T-helper 1 cell treated with Interleukin-12 subunit alpha and Interleukin-12 subunit beta and Interleukin-4 antibody, amounts not matched to agents 30 ng/mL and 1 ng/mL, for 36 hours (primary cell): Measurements from ENCODE around the gene NUBP1. TPM values are rescaled to one million over a fixed set of nuclear protein-coding genes. Genes with fewer than 3 reads are reported as not detected.

Source experiments
- intact Hi-C: fragments of 100-400 bp; cut with micrococcal nuclease; formaldehyde crosslinking; loops from one replicate; pipeline ENCODE4 v1.15.1; 2024
- total RNA-seq: library from RNA; stranded (reverse); gene quantifications from 2 replicates; pipeline ENCODE4 v1.2.3, GENCODE V29; 2022

Gene NUBP1
- total RNA-seq, 1 donor from 2014 or later, result 39.4 TPM

DNA sequence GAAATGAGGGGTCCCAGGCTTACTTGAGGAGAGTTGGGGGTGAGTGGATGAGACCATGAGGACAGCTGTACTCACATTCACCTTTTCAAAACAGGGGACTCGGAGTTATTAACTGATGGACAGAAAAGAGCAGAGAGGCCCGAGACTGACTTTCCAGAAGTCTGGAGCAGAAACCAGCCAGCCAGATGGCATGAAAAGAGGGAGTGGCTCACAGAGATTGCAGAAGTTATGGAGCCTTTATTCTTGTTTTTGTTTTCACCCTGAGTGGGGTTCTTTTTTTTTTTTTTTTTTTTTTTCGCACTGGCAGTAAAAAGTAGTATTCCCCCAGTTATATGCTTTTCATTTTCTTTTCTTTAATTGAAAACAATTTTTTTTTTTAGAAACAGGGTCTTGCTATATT, 56.1 kb downstream of the NUBP1 start:
- intact Hi-C loops, result no loop called here

DNA sequence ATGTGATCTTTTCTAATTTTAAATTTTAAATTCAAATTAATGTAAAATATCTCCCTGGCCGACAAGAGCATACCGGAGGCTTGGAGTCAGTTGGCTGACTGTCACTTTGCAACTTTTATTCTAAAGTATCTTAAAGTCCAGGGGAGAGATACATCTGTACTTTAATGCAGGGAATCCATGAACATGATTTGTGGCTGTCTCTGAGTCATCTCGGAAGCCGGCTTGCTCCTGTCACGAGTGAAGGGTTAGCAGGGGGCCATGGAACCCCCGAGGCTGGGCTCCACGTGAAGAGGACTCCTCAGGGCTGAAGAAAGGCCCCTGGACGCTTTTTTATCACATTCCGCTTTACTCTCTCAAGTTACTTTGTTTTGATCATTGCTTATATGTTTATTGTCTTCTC, 61.7 kb downstream of the NUBP1 start:
- intact Hi-C loops, result no loop called here

- intact Hi-C loops, result no loop called here
Observed at GRCh38 chr16:10806698-10807097, 63.1 kb downstream of the NUBP1 start.

GRCh38 chr16:10808218-10808617, 64.6 kb downstream of the NUBP1 start:
- intact Hi-C loops, result no loop called here

DNA sequence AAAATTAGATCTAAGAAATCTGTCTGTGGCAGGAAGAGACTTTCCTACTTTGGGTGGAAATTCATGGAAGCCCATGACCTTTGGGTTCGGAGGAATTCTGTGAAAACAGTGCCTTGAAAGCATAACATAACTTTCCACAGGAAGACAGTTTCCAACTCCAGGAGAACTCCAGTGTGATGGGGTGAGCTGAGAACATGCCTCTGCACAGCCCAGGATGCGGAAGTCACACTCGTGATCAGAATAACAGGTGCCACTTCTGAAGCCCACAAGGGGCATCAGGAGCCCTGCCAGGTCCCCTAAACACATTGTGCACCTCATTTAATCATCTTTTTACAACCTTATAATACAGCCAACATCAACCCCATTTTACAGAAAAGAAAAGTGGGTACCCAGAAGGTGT, 65.2 kb downstream of the NUBP1 start:
- intact Hi-C loops, result no loop called here

DNA sequence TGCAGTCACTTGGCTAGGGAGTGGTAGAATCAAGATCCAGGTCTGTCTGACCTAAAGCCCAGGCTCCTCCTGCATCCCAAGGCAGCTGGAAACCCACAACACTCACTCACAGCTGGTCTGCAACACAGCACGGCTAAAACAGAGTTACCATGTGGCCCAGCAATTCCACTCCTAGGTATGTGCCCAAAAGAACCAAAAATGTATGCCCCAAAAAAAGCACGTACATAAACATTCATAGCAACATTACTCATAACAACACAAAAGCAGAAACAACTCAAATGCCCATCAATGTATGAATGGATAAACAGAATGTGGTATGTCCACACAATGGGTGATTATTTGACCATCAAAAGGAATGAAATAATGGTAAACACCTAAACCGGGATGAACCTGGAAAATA, 66.1 kb downstream of the NUBP1 start:
- intact Hi-C loops, result no loop called here

GRCh38 chr16:10812312-10813098, 68.9 kb downstream of the NUBP1 start:
- intact Hi-C loops, result loop anchor here (1.0 kb wide), 2 partner anchors 36 to 63 kb away; no protein-coding TSS in a partner anchor

GRCh38 chr16:10813099-10813455, 69.4 kb downstream of the NUBP1 start:
- intact Hi-C loops, result no loop called here

DNA sequence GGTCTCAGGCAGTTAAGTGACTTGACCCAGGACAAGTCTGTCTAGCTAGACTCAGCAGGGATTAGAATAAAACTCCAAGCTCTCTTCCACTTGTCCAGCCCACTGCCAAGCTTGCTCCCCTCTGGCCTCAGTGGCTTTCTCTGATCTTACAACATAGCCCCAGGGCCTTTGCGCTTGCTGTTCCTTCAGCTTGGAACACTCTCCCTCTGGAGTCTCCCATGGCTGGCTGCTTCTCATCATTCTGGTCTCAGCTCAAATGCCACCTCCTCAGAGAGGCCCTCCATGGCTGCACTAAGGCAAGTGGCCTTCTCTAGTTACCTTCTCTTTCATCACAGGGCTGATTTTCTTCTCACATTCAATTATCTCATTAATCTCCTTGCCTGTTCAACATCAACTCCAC, 73.9 kb downstream of the NUBP1 start:
- intact Hi-C loops, result no loop called here

GRCh38 chr16:10817963-10818941, 74.6 kb downstream of the NUBP1 start, which contains the start of gene TVP23A:
TVP23A (minus strand) TSS chr16:10818794; CDS start chr16:10818493, 301 bp downstream.
- intact Hi-C loops, result no loop called here

Other genes with a start within 250 kb of the NUBP1 start
- not detected in 2 replicates for gene EMP2, start 163.2 kb upstream of the NUBP1 start, total RNA-seq
- not detected in 2 replicates for gene TEKT5, start 48.9 kb upstream of the NUBP1 start, total RNA-seq
- gene TVP23A, start 75.0 kb downstream of the NUBP1 start, total RNA-seq, result 0.22 and 0.32 TPM in 2 replicates
- 64.9 and 67.8 TPM in 2 replicates for gene CIITA, start 133.4 kb downstream of the NUBP1 start, total RNA-seq
- gene DEXI, start 198.6 kb downstream of the NUBP1 start, total RNA-seq, result 27.6 and 29.2 TPM in 2 replicates
- gene CLEC16A, start 200.7 kb downstream of the NUBP1 start, total RNA-seq, result 39.2 and 40.4 TPM in 2 replicates